HL-60 (cell line): ENCODE results near the gene DDC.

Experiments
- CTCF ChIP-seq: IDR thresholded peaks from one replicate; pipeline ENCODE4 v1.5.1; 2011; ENCODE audit warnings: low read length, control low read depth, inconsistent platforms; ENCODE audit not compliant: insufficient read depth
- GABPA ChIP-seq: IDR thresholded peaks from 2 replicates; pipeline ENCODE4 v1.6.1; 2012; ENCODE audit warnings: low read depth

DNA sequence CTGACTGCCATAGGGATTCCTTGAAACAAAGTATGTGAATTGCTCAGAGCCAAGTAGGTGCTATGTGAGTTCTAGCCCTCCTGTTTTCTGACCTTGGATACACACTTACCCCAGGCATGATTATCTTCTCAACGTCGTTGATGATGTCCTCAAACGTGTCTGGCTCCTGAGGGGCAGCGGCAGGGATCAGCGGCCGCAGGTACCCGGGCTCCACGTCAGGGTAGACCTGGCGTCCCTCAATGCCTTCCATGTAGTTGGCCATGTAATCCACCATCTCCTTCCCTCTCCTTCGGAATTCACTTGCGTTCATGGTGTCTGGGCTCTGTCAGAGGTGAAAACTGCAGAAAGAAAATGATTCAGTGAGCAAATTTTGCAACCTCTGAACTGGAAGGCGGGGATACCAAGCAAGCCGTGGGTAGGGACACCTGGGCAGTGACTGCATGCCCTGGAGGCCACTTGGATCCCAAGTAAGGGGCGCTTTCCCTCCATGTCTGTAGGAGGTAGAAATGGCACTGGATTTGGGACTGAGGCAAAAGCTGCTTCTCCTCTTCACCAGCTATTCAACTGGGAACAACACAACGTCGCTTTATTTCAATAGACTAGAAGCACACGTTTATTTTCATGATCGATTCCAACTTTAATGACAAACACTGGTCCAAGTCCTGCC is 21.3 kb downstream of the DDC start:
- TF ChIP-seq GABPA (no peak), CTCF (no peak)
